ENCODE results near the gene GPR25.

GRCh38 chr1:200906491-200906890 lies 33.7 kb downstream of the GPR25 start:
- no peak for TF ChIP-seq CTCF (IDR thresholded peaks at IDR 0.05 in 4 of 5, conservative IDR thresholded peaks at IDR 0.05 in 1 of 5)
- TF ChIP-seq POLR2A (IDR thresholded peaks at IDR 0.05): no peak

Data from gastrocnemius medialis (tissue), 4 donors.